Glutamatergic neuron (in vitro differentiated cells): ENCODE measurements around the gene RNF146. TPM values are rescaled to one million over a fixed set of nuclear protein-coding genes. Genes with fewer than 3 reads are reported as not detected.

Experiments
- DNase-seq: peaks from one replicate; pipeline ENCODE4 v3.0.0; 2022
- H3K27ac Mint-ChIP-seq: one replicate; pipeline ENCODE4 v1.8.0; 2020; ENCODE audit warnings: mild to moderate bottlenecking, mixed read lengths, inconsistent platforms; ENCODE audit not compliant: unreplicated experiment
- H3K27me3 Mint-ChIP-seq: one replicate; pipeline ENCODE4 v1.8.0; 2020; ENCODE audit warnings: mild to moderate bottlenecking, moderate library complexity, mixed read lengths, inconsistent platforms; ENCODE audit not compliant: unreplicated experiment
- H3K36me3 Mint-ChIP-seq: one replicate; pipeline ENCODE4 v1.8.0; 2020; ENCODE audit warnings: mild to moderate bottlenecking, mixed read lengths, inconsistent platforms; ENCODE audit not compliant: unreplicated experiment
- H3K4me1 Mint-ChIP-seq: one replicate; pipeline ENCODE4 v1.8.0; 2020; ENCODE audit warnings: mild to moderate bottlenecking, low read depth, mixed read lengths, inconsistent platforms; ENCODE audit not compliant: unreplicated experiment
- H3K4me3 Mint-ChIP-seq: one replicate; pipeline ENCODE4 v1.8.0; 2020; ENCODE audit warnings: mild to moderate bottlenecking, mixed read lengths, inconsistent platforms; ENCODE audit not compliant: unreplicated experiment
- H3K9me3 Mint-ChIP-seq: one replicate; pipeline ENCODE4 v1.8.0; 2020; ENCODE audit warnings: mild to moderate bottlenecking, moderate library complexity, mixed read lengths, inconsistent platforms; ENCODE audit not compliant: unreplicated experiment
- long read RNA-seq: library from polyadenylated mRNA; unstranded; transcript quantifications from one replicate; pipeline ENCODE4 v2.0.0, GENCODE V29; 2020; ENCODE audit not compliant: unreplicated experiment
- total RNA-seq: library from RNA; stranded (reverse); fragmentation: NEBNext Ultra II Directional; extraction: Animal tissue kit (Norgen Biotek cat#: 25700); gene quantifications from one replicate; pipeline ENCODE4 v1.2.1, GENCODE V29; 2021; ENCODE audit not compliant: unreplicated experiment
- TF ChIP-seq, protein P1 (sequence below): fragments of 200-600 bp; sonication (generic); IDR thresholded peaks from one replicate; pipeline ENCODE4 v1.5.0; 2021; ENCODE audit not compliant: partially characterized antibody, unreplicated experiment

Gene RNF146, protein sequence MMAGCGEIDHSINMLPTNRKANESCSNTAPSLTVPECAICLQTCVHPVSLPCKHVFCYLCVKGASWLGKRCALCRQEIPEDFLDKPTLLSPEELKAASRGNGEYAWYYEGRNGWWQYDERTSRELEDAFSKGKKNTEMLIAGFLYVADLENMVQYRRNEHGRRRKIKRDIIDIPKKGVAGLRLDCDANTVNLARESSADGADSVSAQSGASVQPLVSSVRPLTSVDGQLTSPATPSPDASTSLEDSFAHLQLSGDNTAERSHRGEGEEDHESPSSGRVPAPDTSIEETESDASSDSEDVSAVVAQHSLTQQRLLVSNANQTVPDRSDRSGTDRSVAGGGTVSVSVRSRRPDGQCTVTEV
- 71.1 TPM for total RNA-seq
- long read RNA-seq, partial matches to known transcripts: 0 of 3 reads
- long read RNA-seq, other reads (novel, unspliced or antisense): 0 of 3 reads

DNA sequence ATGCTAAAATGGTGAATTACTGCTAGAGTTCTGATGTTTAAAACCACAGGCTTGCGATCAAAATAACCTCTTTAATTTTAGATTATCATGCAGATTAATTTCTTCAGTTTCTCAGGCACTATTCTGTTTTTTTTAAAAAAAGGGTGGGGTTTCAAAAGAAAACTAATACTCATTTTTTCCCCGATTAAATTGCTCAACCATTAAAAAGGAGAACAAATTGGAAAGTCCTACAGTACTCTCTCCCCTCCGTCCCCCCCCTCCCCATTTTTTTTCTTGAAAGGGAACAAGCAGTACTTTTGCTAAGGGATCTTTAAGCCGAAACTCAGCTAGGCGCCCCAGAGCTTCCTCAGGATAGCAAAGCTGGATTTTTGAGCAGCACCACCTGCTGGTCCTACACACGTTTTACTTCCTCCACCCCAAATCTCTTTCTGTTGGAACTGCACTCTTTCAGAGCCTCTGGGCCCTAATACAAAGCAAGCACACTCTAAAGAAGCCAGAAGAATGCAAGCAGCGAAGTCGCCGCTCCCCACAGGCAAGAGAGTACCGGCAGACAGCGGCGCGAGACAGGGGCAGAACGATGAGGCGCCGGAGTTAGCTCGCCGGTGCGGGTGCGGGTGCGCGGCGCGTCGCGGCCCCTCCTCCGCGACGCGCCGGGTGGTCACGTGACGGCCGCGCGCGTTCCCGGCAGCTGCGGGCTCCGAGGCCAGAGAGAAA lies at the start of gene RNF146:
Gene RNF146, plus strand, starts transcription at position 687 of the 714 bp plus-strand sequence. CDS start 13,475 bp downstream, outside the sequence.
- Mint-ChIP-seq H3K27ac (peak within 1 kb of the TSS; percentile 100), H3K4me1 (peaks cover 12% of the 10 kb centered on the region)

DNA sequence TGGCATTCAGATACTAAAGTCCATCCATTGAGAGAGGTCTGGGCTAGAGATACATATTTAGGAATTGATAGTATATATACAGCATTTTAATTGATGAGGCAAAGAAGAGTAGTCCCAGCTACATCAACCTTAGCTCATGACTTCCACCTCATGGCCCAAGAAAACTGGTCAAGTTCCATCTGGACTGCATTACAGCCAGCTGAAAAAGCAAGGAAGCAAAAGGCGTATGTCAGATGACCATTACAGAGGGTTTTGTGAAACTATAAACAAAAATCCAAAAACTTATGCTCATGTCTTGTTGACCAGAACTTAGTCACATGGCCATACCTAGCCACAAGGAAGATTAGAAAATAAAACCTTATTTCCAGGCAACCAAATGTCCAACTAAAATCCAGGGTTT lies 46.8 kb upstream of the RNF146 start:
- no peak overlapping the region for H3K4me3 Mint-ChIP-seq
- no peaks in the 10 kb centered on the region for H3K9me3 Mint-ChIP-seq
- H3K27ac Mint-ChIP-seq: no peak overlapping the region
- TF ChIP-seq, protein P1, sequence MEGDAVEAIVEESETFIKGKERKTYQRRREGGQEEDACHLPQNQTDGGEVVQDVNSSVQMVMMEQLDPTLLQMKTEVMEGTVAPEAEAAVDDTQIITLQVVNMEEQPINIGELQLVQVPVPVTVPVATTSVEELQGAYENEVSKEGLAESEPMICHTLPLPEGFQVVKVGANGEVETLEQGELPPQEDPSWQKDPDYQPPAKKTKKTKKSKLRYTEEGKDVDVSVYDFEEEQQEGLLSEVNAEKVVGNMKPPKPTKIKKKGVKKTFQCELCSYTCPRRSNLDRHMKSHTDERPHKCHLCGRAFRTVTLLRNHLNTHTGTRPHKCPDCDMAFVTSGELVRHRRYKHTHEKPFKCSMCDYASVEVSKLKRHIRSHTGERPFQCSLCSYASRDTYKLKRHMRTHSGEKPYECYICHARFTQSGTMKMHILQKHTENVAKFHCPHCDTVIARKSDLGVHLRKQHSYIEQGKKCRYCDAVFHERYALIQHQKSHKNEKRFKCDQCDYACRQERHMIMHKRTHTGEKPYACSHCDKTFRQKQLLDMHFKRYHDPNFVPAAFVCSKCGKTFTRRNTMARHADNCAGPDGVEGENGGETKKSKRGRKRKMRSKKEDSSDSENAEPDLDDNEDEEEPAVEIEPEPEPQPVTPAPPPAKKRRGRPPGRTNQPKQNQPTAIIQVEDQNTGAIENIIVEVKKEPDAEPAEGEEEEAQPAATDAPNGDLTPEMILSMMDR: no peak
- no peaks in the 10 kb centered on the region for H3K27me3 Mint-ChIP-seq
- no peaks in the 10 kb centered on the region for H3K4me1 Mint-ChIP-seq
- no peak for DNase-seq
- peaks cover 4% of the 10 kb centered on the region for H3K36me3 Mint-ChIP-seq

More for the DNA sequence above, at the start of gene RNF146:
- H3K9me3 Mint-ChIP-seq: peaks cover 14% of the 10 kb centered on the region
- H3K27me3 Mint-ChIP-seq: peaks cover 11% of the 10 kb centered on the region
- TF ChIP-seq, protein P1: peak; percentile 64
- H3K36me3 Mint-ChIP-seq: peaks cover 4% of the 10 kb centered on the region
- no peak for DNase-seq
- H3K4me3 Mint-ChIP-seq: peak within 1 kb of the TSS; percentile 100

DNA sequence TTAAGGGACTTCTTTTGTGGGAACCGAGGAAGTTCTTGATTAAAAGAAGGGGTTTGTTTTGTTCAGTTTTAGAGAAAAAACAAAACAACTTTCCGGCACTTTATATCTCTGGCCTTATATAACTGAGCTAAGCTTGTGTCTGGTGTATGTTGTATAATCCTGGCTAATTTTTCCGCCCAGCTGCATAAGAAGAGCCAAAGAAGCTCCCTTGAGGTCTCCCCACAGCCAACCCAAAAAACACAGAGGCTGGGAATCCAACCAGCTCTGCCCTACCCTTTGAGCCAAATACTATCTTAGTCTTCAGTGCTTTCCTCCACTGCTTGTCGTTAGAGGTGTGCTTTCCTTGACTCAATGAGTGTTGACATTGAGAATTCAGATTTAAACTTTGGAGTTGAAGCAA lies 45.5 kb upstream of the RNF146 start:
- no peaks in the 10 kb centered on the region for H3K36me3 Mint-ChIP-seq
- no peaks in the 10 kb centered on the region for H3K27me3 Mint-ChIP-seq
- H3K9me3 Mint-ChIP-seq: no peaks in the 10 kb centered on the region
- no peaks in the 10 kb centered on the region for H3K4me1 Mint-ChIP-seq
- TF ChIP-seq, protein P1: no peak
- no peak for DNase-seq
- H3K4me3 Mint-ChIP-seq: no peak overlapping the region
- H3K27ac Mint-ChIP-seq: no peak overlapping the region

DNA sequence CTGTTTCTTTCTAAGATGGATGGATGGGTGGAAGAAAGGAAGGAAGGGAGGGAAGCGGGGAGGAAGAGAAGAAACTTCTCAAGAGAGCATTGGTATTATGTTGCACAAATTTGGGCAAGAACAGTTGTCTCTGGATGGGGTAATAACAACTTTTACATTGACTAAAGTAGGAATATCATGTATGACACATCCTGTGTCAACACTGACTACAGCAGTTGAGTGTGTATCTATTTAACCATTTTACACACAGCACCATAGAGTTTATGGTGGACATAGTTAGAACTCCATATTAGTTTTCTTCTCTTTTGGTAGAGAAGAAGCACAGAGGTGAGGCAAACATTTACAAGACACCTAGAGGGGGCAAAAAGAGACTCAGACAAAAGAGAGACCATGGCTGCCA lies 44.2 kb upstream of the RNF146 start:
- TF ChIP-seq, protein P1: no peak
- no peak overlapping the region for H3K4me3 Mint-ChIP-seq
- H3K4me1 Mint-ChIP-seq: no peaks in the 10 kb centered on the region
- H3K27me3 Mint-ChIP-seq: no peaks in the 10 kb centered on the region
- no peaks in the 10 kb centered on the region for H3K9me3 Mint-ChIP-seq
- DNase-seq: no peak
- no peaks in the 10 kb centered on the region for H3K36me3 Mint-ChIP-seq
- H3K27ac Mint-ChIP-seq: no peak overlapping the region
